GM18511 (cell line): ENCODE results near the gene FPR2.
"Not testable (repeated sequence)": the region's sequence is repeated elsewhere in the genome, so short reads cannot be mapped to it uniquely, and the experiment has no call there.

Experiments used
- ATAC-seq: cut with Tn5 transposase; IDR thresholded peaks from one replicate; pipeline ENCODE4 v1.9.1; 2021; ENCODE audit warnings: mild to moderate bottlenecking, moderate library complexity; ENCODE audit not compliant: unreplicated experiment

FPR2 gene

GRCh38 chr19:51803967-51804366 lies 43.0 kb downstream of the FPR2 start:
- no peak for ATAC-seq

- not testable (repeated sequence) for ATAC-seq
Observed at GRCh38 chr19:51804789-51805188, 43.8 kb downstream of the FPR2 start.

GRCh38 chr19:51805396-51805795 lies 44.4 kb downstream of the FPR2 start:
- ATAC-seq: not testable (repeated sequence)

GRCh38 chr19:51806571-51806970 lies 45.6 kb downstream of the FPR2 start:
- ATAC-seq: not testable (repeated sequence)

GRCh38 chr19:51807111-51807701 lies 46.2 kb downstream of the FPR2 start:
- no peak for ATAC-seq

GRCh38 chr19:51807925-51808324 lies 46.9 kb downstream of the FPR2 start:
- no peak for ATAC-seq

- ATAC-seq: no peak
Observed at GRCh38 chr19:51808333-51808986, 47.5 kb downstream of the FPR2 start.

- no peak for ATAC-seq
Observed at GRCh38 chr19:51809787-51810186, 48.8 kb downstream of the FPR2 start.

GRCh38 chr19:51810223-51810622 lies 49.2 kb downstream of the FPR2 start:
- ATAC-seq: no peak

- no peak for ATAC-seq
Observed at GRCh38 chr19:51811344-51811743, 50.4 kb downstream of the FPR2 start.

- ATAC-seq: no peak
Observed at GRCh38 chr19:51815043-51815442, 54.1 kb downstream of the FPR2 start.

GRCh38 chr19:51816711-51817110 lies 55.7 kb downstream of the FPR2 start:
- no peak for ATAC-seq

- ATAC-seq: no peak
Observed at GRCh38 chr19:51820011-51820410, 59.0 kb downstream of the FPR2 start.
